Activated CD4-positive, alpha-beta T cell treated with anti-CD3 and anti-CD28 coated beads for 48 hours (primary cell): Measurements from ENCODE around the gene OLAH.
"Not testable (repeated sequence)": the region's sequence is repeated elsewhere in the genome, so short reads cannot be mapped to it uniquely, and the experiment has no call there.

Source experiments
- DNase-seq: peaks from one replicate; pipeline ENCODE4 v3.0.0-alpha.2; 2020

The OLAH gene

GRCh38 chr10:15043674-15044073, at the start of gene OLAH:
TSS of gene OLAH (plus strand) at chr10:15043943. CDS start at chr10:15047289, 3,346 bp downstream.
- no peak for DNase-seq

DNA sequence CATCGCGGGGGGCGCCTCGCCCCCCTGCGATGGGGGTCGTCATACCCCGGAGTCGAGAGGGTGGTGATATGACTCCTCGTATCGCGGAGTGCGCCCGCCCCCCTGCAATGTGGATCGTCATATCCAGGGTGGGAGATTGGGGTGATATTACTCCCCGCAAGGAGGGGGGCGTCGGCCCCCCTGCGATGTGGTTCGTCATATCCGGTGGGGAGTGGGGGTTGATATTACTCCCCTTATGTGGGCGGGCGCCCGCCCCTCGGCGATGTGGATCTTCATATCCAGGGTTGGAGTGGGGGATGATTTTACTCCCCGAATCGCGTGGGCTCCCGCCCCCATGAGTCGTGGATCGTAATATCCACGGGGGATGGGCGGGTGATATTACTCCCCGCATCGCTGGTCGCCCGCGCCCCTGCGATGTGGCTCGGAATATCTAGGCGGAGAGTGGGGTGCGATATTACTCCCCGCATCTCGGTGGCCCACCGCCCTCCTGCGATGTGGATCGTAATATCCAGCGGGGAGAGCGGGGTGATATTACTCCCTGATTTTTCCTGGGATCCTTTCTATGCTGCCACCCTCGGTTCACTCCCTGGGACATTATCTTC, 47.7 kb upstream of the OLAH start:
- no peak for DNase-seq

GRCh38 chr10:15013530-15013929, 30.2 kb upstream of the OLAH start:
- not testable (repeated sequence) for DNase-seq

DNA sequence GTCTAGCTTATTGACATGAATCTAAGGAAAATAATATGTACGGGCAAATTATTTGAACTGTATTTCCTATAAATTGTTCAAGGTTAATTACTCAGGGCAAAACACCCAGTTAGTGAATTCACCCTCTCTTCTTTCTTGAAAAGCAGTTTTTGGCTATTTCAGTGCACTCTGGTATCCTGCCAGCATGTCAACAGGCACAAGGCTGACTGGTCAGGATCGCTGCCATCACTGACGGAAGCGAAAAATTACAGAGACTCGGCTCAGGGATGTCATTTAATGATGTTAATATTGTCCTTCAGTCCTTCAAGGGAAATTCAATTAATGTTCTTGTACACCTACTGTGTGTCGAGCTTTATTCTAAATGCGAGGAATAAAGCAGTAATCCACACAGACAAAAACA, 28.3 kb upstream of the OLAH start:
- no peak for DNase-seq

DNA sequence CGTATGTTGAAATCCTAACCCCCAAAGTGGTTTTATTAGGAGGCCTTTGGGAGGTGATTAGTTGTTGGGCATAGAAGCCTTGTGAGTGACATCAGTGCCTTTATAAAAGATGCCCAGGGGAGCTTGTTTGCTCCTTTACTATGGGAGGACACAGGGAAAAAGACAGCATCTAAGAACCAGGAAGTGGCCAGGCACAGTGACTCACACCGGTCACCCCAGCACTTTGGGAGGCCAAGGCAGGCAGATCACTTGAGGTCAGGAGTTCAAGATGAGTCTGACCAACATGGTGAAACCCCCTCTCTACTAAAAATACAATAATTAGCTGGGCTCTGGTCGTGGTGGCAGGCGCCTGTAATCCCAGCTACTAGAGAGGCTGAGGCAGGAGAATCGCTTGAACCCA, 22.8 kb upstream of the OLAH start:
- not testable (repeated sequence) for DNase-seq

GRCh38 chr10:15023079-15023478, 20.7 kb upstream of the OLAH start:
- not testable (repeated sequence) for DNase-seq

DNA sequence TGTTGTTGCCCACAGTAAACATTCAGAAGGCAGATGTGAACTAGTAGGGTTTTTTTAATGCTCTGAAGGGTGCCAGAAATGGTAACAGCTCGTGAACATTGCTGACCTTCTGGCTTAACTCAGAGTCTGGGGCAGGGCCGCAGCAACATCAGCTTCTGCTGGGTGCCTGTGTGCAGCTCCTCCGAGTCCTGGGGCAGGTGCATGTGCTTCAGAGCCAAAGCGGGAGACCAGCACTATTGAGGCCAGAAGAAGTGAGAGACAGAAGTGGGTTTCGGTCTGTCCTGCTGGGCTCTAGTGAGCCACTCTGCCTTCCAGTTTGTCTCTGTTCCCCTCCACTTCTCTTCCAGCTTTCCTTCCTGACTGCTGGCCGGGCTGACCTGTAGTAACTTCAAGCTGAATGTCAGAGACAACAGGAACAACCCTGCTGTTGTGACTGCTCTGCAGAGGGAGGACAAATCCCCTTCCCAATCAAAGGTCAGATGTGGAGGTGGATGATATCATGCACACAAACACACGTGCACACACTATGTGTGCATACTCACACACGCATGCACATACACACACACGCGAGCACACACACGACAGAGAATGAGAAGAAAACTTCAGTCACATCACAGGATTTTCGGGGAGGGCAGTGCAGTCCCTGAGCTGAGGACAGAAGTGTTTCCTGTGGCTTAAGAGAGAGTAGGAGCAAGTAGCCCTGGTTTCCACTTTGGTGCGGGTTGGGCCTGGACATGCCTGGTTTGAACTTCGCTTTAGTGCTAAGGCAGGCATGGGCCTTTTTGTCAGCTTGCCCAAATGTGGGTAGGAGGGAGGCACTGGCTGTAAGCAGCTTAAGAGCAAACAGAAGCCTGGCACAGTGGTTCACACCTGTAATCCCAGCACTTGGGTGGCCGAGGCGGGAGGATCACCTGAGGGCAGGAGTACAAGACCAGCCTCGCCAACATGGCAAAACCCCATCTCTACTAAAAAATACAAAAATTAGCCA, 19.4 kb upstream of the OLAH start:
- not testable (repeated sequence) for DNase-seq

- DNase-seq, result not testable (repeated sequence)
Observed at GRCh38 chr10:15025040-15025439, 18.7 kb upstream of the OLAH start.

DNA sequence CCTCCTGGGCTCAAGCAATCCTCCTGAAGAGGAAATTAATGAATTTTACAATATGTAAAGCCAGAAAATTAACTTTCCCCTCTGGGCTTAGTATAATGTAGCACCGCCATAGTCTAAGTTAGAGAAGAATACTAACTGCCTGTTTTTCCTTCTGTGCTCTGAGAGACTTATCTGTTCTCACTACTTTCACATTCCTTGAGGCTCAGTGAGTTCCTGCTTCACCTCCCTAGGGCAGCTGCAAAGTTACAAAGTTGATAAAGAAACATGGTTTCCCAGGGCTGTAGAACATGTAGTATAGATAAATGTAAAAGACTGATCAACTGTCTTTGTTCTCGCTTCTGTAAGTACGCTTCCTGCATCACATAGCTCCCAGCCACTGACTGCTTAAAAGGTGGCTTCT, 16.0 kb upstream of the OLAH start:
- no peak for DNase-seq

DNA sequence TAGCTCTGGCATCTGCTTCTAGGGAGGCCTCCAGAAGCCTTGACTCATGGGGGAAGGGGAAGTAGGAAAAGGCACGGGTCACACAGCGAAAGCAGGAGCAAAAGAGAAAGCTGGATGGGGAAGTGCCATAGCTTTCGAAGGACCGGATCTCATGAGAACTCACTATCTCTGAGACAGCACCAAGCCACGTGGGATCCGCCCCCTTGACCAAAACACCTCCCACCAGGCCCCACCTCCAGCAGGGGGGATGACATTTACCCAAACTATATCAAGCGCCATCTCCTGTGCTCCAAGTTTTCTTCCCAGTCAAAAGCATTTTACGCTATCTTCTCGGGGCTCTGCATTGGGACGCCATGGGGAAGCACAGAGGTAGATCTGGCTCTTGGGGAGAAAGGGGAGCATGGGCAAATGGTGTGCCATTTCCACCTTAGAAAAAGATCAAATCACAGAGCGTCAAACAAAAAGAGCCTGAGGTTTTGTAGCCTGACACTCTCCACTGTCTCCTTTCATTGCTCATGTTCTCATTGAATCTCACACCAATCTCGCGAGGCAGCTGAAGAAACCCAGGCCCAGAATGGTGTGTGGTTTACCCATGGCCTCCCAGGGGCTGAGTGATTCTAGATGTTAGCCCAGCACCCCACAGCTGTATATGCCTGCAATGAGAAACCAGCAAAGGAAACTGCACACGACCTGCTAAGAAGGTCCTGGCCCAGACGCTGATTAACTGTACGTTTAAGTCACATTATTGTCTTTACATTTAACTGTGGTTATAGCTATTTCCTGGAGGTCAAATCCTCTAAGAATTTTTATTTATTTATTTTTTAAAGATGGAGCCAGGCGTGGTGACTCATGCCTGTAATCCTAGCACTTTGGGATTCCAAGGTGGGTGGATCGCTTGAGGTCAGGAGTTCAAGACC, 8.1 kb upstream of the OLAH start:
- no peak for DNase-seq

- DNase-seq, result no peak
Observed at GRCh38 chr10:15037691-15038090, 6.1 kb upstream of the OLAH start.

DNA sequence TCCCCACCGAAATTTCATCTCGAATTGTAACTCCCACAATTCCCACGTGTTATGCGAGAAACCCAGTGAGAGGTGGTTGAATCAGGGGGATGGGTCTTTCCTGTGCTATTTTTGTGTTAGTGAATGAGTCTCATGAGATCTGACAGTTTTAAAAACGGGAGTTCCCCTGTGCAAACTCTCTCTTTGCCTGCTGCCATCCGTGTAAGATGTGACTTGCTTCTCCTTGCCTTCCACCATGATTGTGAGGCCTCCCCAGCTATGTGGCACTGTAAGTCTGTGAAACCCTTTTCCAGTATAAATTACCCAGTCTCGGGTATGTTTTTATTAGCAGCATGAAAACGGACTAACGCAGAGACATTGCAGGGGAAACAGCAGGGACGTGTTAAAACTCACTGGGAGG, 5.3 kb upstream of the OLAH start:
- DNase-seq, result no peak

DNA sequence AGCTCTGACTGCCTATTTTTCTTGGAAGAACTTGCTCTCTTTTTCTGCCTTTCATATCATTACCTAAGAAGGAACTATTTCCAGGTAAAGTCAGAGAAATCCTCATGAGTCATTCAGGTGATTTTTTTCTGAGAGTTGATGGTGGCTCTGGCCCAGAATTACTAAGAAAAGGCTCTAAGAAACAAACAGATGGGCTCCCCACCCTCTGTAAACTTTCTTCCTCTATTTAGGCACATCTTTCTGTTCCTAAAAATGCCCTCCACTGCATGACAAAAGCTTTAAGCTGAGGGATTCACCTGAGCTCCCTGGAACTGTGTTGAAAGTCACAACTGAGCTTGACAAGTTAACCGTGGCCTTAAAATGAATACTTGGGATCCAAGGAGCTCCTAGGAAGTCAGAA, 1.6 kb downstream of the OLAH start:
- no peak for DNase-seq

GRCh38 chr10:15046626-15047025, 2.9 kb downstream of the OLAH start:
- DNase-seq, result no peak

GRCh38 chr10:15049533-15049932, 5.8 kb downstream of the OLAH start:
- no peak for DNase-seq

DNA sequence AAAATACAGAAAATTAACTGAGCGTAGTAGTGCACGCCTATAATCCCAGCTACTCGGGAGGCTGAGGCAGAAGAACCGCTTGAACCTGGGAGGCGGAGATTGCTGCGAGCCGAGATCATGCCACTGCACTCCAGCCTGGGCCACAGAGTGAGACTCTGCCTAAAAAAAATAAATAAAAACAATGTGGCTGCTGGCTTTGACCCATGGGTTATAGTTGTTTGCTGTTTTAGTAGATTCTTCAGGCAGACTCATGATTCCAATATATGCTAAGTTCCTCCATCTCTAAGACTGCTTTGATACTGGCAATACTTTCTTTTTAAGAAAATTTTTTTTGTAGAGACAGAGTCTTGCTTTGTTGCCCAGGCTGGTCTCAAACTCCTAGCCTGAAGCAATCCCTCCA, 8.4 kb downstream of the OLAH start:
- no peak for DNase-seq

DNA sequence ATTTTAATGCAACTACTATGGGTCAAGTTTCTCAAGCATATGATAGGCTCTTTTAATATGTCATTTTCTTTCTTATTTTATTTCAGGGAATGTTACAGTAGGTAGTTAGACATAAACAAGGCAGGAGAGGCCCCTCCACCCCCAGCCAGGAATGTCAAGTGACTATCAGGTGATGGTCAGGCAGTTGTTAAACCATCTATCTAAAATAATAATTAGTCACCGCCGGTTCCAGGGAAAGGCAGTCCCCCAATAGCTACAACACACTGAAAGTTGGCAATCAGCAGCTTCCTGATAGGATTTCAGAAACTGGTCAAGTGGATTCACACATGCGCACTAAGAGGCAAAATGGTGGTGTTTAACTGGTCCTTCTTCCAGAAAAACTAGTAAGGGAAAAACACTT, 9.3 kb downstream of the OLAH start:
- no peak for DNase-seq

DNA sequence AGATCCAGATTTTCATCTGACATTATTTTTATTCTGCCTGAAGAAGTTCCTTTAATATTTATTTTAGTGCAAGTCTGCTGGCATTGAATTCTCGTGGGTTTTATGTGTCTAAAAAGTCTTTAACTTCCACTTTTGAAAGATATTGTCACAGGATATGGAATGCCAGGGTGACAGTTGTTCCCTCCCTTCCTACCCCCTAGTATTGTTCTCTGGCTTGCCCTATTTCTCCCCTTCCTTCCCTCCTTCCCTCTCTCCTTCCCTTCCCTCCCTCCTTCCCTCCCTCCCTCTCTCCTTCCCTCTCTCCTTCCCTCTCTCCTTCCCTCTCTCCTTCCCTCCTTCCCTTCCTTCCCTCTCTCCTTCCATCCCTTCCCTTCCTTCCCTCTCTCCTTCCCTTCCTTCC, 14.9 kb downstream of the OLAH start:
- no peak for DNase-seq

DNA sequence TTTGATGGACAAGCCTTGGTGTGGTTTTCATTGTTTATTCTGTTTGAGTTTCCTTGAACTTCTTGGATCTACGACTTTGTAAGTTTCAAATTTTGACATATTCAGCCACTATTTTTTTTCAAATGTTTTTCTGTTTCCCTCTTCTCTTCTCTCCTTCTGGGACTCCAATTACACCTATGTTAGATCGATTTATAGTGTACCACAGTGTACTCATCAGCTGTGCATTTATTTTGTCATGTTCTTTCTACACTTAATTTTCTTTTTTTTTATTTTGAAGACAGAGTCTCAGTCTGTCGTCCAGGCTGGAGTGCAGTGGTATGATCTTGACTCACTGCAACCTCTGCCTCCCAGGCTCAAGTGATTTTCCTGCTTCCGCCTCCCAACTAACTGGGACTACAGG, 16.2 kb downstream of the OLAH start:
- DNase-seq, result no peak

DNA sequence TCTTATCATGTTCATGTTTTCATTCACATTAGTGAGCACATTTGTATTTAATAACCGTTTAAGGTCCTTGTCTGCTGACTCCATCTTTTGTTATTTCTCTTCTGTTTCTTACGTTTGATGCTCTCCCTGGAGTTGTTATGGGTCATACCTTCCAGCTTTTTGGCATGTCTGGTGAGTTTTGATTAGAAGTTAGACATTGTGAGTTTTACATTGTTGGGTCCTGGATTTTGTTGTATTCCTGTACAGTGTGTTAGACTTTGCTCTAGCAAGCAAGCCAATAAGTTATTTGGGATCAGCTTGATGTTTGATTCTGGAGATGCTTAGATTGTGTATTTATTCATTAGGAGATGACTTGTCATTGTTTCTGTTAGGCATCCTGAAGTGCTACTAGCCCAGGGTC, 16.9 kb downstream of the OLAH start:
- no peak for DNase-seq

- DNase-seq, result no peak
Observed at GRCh38 chr10:15067154-15067553, 23.4 kb downstream of the OLAH start.

GRCh38 chr10:15068802-15069201, 25.1 kb downstream of the OLAH start:
- DNase-seq, result no peak

- DNase-seq, result no peak
Observed at GRCh38 chr10:15069230-15069629, 25.5 kb downstream of the OLAH start.
